Spleen (tissue), 11 donors: ENCODE results near the gene LIN7B. TPM values are rescaled to one million over a fixed set of nuclear protein-coding genes. Genes with fewer than 3 reads are reported as not detected.

Experiments
- DNase-seq: peaks from one replicate; pipeline ENCODE4 v3.0.0-alpha.2; 2020
- H3K27ac ChIP-seq, 8 donors: fragments of 200-600 bp; sonication (generic) in 7 of 8; 1 replicate in 4 of 8; 2 replicates in 4 of 8; pipeline versions ENCODE4 v1.5.0 to v1.8.0; 2016 to 2021; ENCODE audit warnings: inconsistent platforms in 4 of 8, mild to moderate bottlenecking in 4 of 8, moderate library complexity in 1 of 8
- H3K27me3 ChIP-seq, 7 donors: fragments of 200-600 bp; sonication (generic) in 6 of 7; replicated peaks in 1 of 7; 1 replicate in 4 of 7; 2 replicates in 3 of 7; pipeline versions ENCODE4 v1.5.0 to v1.8.0; 2016 to 2021; ENCODE audit warnings: inconsistent platforms in 3 of 7, mild to moderate bottlenecking in 1 of 7
- H3K36me3 ChIP-seq, 6 donors: fragments of 200-600 bp; sonication (generic) in 5 of 6; 1 replicate in 4 of 6; 2 replicates in 2 of 6; pipeline versions ENCODE4 v1.5.0 to v1.8.0; 2016 to 2021; ENCODE audit warnings: inconsistent platforms in 2 of 6
- H3K4me1 ChIP-seq, 6 donors: fragments of 200-600 bp; sonication (generic) in 5 of 6; 1 replicate in 3 of 6; 2 replicates in 3 of 6; pipeline versions ENCODE4 v1.5.0 to v1.8.0; 2016 to 2021; ENCODE audit warnings: inconsistent platforms in 3 of 6
- H3K4me3 ChIP-seq, 8 donors: fragments of 200-600 bp; sonication (generic) in 7 of 8; 1 replicate in 4 of 8; 2 replicates in 4 of 8; pipeline versions ENCODE4 v1.5.0 to v1.8.0; 2016 to 2021; ENCODE audit warnings: inconsistent platforms in 4 of 8, mild to moderate bottlenecking in 4 of 8, moderate library complexity in 2 of 8
- H3K9me3 ChIP-seq, 8 donors: fragments of 200-600 bp; sonication (generic) in 7 of 8; 1 replicate in 4 of 8; 2 replicates in 4 of 8; pipeline versions ENCODE4 v1.5.0 to v1.8.0; 2016 to 2021; ENCODE audit warnings: inconsistent platforms in 4 of 8
- POLR2A ChIP-seq, 3 donors: fragments of 450-650 bp; IDR thresholded peaks; one replicate each; pipeline ENCODE4 v1.5.1; 2017; ENCODE audit warnings: antibody characterized with exemption in 3 of 3, mild to moderate bottlenecking in 1 of 3
- POLR2AphosphoS5 ChIP-seq, 3 donors: sonication (generic); formaldehyde crosslinking; IDR thresholded peaks; one replicate each; pipeline ENCODE4 v1.5.1; 2017; ENCODE audit warnings: antibody characterized with exemption in 3 of 3
- WGBS, 5 donors: extraction: QIAGEN DNeasy Blood & Tissue Kit in 3 of 5; methylation state at CpG; one replicate each; pipeline versions ENCODE4 v1.1.5 to v1.1.7; 2013 to 2018; 5-methylcytosine and 5-hydroxymethylcytosine counted together
- intact Hi-C: fragments of 100-400 bp; cut with DNase I; formaldehyde crosslinking; loops from one replicate; pipeline ENCODE4 v1.15.0; 2023; ENCODE audit warnings: low total_unique reads
- polyA plus RNA-seq, 3 donors: library from polyadenylated mRNA; stranded (reverse); fragments of 200-250 nt; gene quantifications; one replicate each; pipeline ENCODE4 v1.2.1, GENCODE V29; 2013
- total RNA-seq, 7 donors: library from RNA; depleted of rRNA in 3 of 7; stranded (reverse); fragments of >200 nt in 3 of 7; fragmentation: NEBNext Ultra II Directional in 4 of 7; extraction: Animal tissue kit (Norgen Biotek cat#: 25700) in 4 of 7; gene quantifications; one replicate each; pipeline versions ENCODE4 v1.1.0 to v1.2.1, GENCODE V29; 2016 to 2021
- TF ChIP-seq, protein P1 (sequence below), 11 experiments: fragments of 200-600 bp in 7 of 11; fragments of 450-650 bp in 4 of 11; sonication (generic) in 4 of 11; IDR thresholded peaks in 8 of 11; conservative IDR thresholded peaks in 3 of 11; 1 replicate in 7 of 11; 2 replicates in 4 of 11; pipeline versions ENCODE4 v1.4.0 to v1.8.0; 2016 to 2021; ENCODE audit warnings: antibody characterized with exemption in 11 of 11, inconsistent platforms in 4 of 11, mild to moderate bottlenecking in 1 of 11
- donor health status: healthy with polysubstance abuse.
- donor health status: DM: no; HTN: no; CAD: no; lungs with moderate emphysema.
- donor health status: DM: no; HTN: no; CAD: no.
- donor health status: Bipolar disorder and iron deficiency.
- donor health status: healthy.
- donor health status: DM: no; HTN: no; CAD: no.
- donor health status: DM: yes; HTN: yes; CAD: no.

LIN7B gene
- total and polyA plus RNA-seq, 10 donors = 2.7 to 9.6 (median 6.4) TPM

DNA sequence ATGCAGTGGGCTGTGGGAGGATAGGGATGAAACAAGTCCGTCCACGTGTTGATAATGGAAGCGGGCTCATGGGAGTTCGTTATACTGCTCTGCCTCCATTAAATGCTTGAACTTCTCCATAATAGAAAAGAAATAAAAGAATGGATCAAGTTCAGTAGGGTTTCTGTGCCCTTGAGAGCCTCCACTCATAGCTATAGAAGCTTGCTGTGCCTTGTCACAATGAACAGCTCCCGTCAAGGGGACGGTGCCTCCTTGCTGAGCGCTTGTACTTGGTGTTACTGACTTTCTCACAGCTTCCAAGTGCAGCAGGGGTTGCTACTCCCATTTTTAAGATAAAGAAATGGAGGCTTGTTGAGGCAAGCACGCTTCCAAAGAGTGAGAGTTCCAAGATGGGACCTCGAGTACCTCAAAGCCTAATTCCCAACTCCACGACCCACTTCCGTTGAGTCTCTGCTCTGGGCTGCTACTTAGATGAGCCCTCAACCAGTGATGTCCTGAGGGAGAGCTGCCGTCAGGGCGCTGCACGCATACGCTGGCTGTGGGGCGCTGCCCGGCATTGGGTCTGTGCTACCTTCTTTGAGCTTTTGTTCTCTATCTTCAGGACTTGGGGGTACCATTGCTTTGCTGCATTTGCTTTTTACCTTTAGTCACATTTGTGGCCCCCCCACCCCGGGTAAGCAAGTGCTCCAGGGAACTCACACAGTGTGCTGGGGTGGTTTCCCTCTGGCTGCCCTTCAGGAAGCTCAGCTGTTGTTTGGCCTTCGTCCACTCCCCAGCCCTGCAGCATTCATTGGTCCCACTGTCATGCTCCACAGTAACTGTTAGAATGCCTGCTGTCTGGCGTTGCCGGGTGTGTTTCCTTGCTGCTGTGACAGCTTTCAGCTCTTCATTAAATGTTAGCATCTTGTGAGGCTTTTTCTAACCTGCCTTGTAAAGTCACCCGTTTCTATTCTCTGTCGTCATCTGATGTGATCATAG is 19.4 kb upstream of the LIN7B start:
- no peak overlapping the region for H3K4me3 ChIP-seq

DNA sequence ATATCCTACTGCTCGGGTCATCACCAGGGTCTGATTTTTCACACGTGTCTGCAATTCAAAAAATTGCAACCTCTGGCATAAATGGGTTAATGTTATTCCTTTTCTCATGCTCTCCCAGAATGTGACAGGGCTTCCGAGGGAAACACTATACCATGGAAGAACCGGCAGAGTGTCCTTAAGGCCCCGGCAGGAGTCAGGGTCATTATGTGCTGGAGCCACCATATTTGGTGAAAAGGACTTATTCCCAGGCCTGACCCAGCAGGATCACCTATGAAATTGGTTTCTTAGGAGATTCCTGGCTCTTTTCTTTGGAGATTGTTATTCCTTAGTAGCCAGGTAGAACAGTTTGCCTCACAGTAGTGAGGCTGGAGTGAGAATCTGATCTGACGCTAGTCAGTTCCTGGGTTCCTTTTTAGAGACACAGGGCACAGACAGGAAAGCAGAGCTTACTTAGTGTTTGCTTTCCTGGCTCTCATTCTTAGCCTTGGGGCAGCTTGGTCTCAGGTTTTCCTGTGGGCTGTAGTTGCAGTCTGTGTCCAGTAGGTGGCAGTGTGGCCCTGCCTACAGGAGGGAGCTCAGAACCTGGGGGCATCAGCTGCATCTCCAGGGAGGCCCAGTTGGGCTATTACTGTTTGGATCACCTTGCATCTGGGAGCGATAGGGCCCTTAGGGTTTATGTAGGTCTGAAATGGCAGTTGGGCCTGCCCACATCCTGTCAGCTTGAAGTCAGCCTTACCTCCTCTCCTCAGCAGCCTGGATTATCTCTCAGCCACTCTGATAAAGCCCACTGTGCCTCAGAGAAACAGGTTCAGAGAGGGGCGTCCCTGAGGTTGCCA is 16.5 kb upstream of the LIN7B start:
- Histone ChIP-seq H3K27me3 (no peaks in the 10 kb centered on the region), H3K4me1 (peaks cover 0 to 40% (median 16%) of the 10 kb centered on the region in 6 donors), H3K36me3 (peaks cover 8 to 100% (median 95%) of the 10 kb centered on the region in 6 donors), H3K27ac (no peak overlapping the region), H3K9me3 (no peaks in the 10 kb centered on the region), H3K4me3 (no peak overlapping the region)
- TF ChIP-seq, protein P1, sequence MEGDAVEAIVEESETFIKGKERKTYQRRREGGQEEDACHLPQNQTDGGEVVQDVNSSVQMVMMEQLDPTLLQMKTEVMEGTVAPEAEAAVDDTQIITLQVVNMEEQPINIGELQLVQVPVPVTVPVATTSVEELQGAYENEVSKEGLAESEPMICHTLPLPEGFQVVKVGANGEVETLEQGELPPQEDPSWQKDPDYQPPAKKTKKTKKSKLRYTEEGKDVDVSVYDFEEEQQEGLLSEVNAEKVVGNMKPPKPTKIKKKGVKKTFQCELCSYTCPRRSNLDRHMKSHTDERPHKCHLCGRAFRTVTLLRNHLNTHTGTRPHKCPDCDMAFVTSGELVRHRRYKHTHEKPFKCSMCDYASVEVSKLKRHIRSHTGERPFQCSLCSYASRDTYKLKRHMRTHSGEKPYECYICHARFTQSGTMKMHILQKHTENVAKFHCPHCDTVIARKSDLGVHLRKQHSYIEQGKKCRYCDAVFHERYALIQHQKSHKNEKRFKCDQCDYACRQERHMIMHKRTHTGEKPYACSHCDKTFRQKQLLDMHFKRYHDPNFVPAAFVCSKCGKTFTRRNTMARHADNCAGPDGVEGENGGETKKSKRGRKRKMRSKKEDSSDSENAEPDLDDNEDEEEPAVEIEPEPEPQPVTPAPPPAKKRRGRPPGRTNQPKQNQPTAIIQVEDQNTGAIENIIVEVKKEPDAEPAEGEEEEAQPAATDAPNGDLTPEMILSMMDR (IDR thresholded peaks at IDR 0.05 in 8 of 11, conservative IDR thresholded peaks at IDR 0.05 in 3 of 11) = peak; percentile 93 to 99 (median 98)
- TF ChIP-seq POLR2AphosphoS5 (IDR thresholded peaks at IDR 0.05) (peak in 2 of 3 donors; percentile 33 to 36), POLR2A (IDR thresholded peaks at IDR 0.05) (no peak)
- WGBS, 5 donors = 57 to 63% (median 61%) methylated on average over 8 of the region's 8 CpGs
- intact Hi-C loops = loop anchor here (2.0 to 10.0 kb wide), 2 partner anchors 47 to 101 kb away; no protein-coding TSS in a partner anchor
- DNase-seq = peak; percentile 90

More for the DNA sequence above, 19.4 kb upstream of the LIN7B start:
- Histone ChIP-seq H3K27ac (no peak overlapping the region), H3K27me3 (no peaks in the 10 kb centered on the region), H3K4me1 (peaks cover 0 to 51% (median 16%) of the 10 kb centered on the region in 6 donors), H3K9me3 (no peaks in the 10 kb centered on the region), H3K36me3 (peaks cover 19 to 100% (median 94%) of the 10 kb centered on the region in 6 donors)
- TF ChIP-seq, protein P1 (IDR thresholded peaks at IDR 0.05 in 8 of 11, conservative IDR thresholded peaks at IDR 0.05 in 3 of 11) = no peak
- peak in 1 of 3 donors; percentile 58 for TF ChIP-seq POLR2AphosphoS5 (IDR thresholded peaks at IDR 0.05)
- TF ChIP-seq POLR2A (IDR thresholded peaks at IDR 0.05) = no peak
- DNase-seq = no peak
- whole genome bisulfite sequencing, 5 donors = 79 to 86% (median 82%) methylated on average over 23 of the region's 23 CpGs
- intact Hi-C loops = loop anchor here (10.0 kb wide), 1 partner anchor 50 kb away; no protein-coding TSS in a partner anchor

DNA sequence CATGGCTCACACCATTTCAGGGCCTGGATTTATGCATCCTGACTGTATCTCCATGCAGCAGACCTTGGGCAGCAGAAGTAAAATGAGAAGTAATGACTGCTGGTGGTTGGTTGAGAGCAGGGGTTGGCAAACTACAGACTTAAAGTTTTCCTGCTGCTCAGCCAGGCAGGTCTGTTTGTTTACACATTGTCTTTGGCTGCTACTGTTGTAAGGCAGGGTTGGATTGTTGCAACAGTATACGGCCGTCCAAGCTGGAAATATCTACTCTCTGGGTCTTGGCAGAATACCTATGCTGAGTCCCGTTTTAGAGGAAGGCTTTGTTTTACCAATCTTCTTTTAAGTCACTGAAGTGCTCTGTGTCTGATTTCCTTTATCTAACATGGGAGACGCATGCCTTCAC is 15.4 kb upstream of the LIN7B start:
- no peak for TF ChIP-seq POLR2AphosphoS5 (IDR thresholded peaks at IDR 0.05)
- no peak for TF ChIP-seq POLR2A (IDR thresholded peaks at IDR 0.05)
- TF ChIP-seq, protein P1 (IDR thresholded peaks at IDR 0.05 in 8 of 11, conservative IDR thresholded peaks at IDR 0.05 in 3 of 11) = no peak
- intact Hi-C loops = loop anchor here (10.0 kb wide), 1 partner anchor 46 kb away; no protein-coding TSS in a partner anchor
- Histone ChIP-seq H3K27me3 (no peaks in the 10 kb centered on the region), H3K4me1 (peaks cover 0 to 49% (median 15%) of the 10 kb centered on the region in 6 donors), H3K36me3 (peaks cover 5 to 100% (median 95%) of the 10 kb centered on the region in 6 donors), H3K4me3 (no peak overlapping the region), H3K27ac (no peak overlapping the region), H3K9me3 (no peaks in the 10 kb centered on the region)
- 87 to 98% (median 90%) methylated on average over 4 of the region's 4 CpGs for WGBS, 5 donors
- no peak for DNase-seq
